Sigmoid colon (tissue), 7 donors: Measurements from ENCODE around the gene CCNC. TPM values are rescaled to one million over a fixed set of nuclear protein-coding genes. Genes with fewer than 3 reads are reported as not detected.
A peak's percentile ranks its signal among the peaks of the same experiment; 100 is the strongest.
"Not testable (repeated sequence)": the region's sequence is repeated elsewhere in the genome, so short reads cannot be mapped to it uniquely, and the experiment has no call there.

Experiments
- DNase-seq: peaks from one replicate; pipeline ENCODE4 v3.0.0-alpha.2; 2019
- H3K27ac ChIP-seq, 4 donors: fragments of 200-600 bp; sonication (generic); one replicate each; pipeline ENCODE4 v1.5.1; 2016 to 2019; ENCODE audit warnings: mild to moderate bottlenecking in 1 of 4
- H3K27me3 ChIP-seq, 3 donors: fragments of 200-600 bp; sonication (generic); one replicate each; pipeline ENCODE4 v1.5.1; 2019; ENCODE audit warnings: mild to moderate bottlenecking in 1 of 3
- H3K36me3 ChIP-seq, 4 donors: fragments of 200-600 bp; sonication (generic); one replicate each; pipeline ENCODE4 v1.5.1; 2016 to 2019
- H3K4me1 ChIP-seq, 4 donors: fragments of 200-600 bp; sonication (generic); one replicate each; pipeline ENCODE4 v1.5.1; 2017 to 2019
- H3K4me3 ChIP-seq, 4 donors: fragments of 200-600 bp; sonication (generic); one replicate each; pipeline ENCODE4 v1.5.1; 2017 to 2019; ENCODE audit warnings: mild to moderate bottlenecking in 2 of 4, moderate library complexity in 1 of 4
- H3K9me3 ChIP-seq, 4 donors: fragments of 200-600 bp in 3 of 4; sonication (generic) in 3 of 4; one replicate each; pipeline versions ENCODE4 v1.5.1 to v1.6.1; 2013 to 2019
- CTCF ChIP-seq, 4 experiments: fragments of 450-650 bp in 3 of 4; fragments of 200-600 bp in 1 of 4; IDR thresholded peaks; one replicate each; pipeline ENCODE4 v1.5.1; 2016 to 2019; ENCODE audit warnings: antibody characterized with exemption in 4 of 4, mild to moderate bottlenecking in 3 of 4, moderate library complexity in 2 of 4
- EP300 ChIP-seq, 4 donors: sonication (generic); formaldehyde crosslinking; IDR thresholded peaks; one replicate each; pipeline ENCODE4 v1.6.1; 2017; ENCODE audit warnings: antibody characterized with exemption in 4 of 4
- POLR2A ChIP-seq, 2 donors: fragments of 450-650 bp; IDR thresholded peaks; one replicate each; pipeline ENCODE4 v1.6.1; 2016; ENCODE audit warnings: antibody characterized with exemption in 2 of 2, mild to moderate bottlenecking in 2 of 2, moderate library complexity in 2 of 2
- POLR2AphosphoS5 ChIP-seq, 4 donors: sonication (generic); formaldehyde crosslinking; IDR thresholded peaks; one replicate each; pipeline ENCODE4 v1.6.1; 2017; ENCODE audit warnings: antibody characterized with exemption in 4 of 4
- WGBS, 2 donors: extraction: QIAGEN DNeasy Blood & Tissue Kit; methylation state at CpG; one replicate each; pipeline ENCODE4 v1.1.7; 2013; 5-methylcytosine and 5-hydroxymethylcytosine counted together
- intact Hi-C: fragments of 100-400 bp; cut with DNase I; formaldehyde crosslinking; loops from one replicate; pipeline ENCODE4 v1.15.1; 2023
- polyA plus RNA-seq, 3 donors: library from polyadenylated mRNA; stranded (reverse); fragments of 200-250 nt; gene quantifications; one replicate each; pipeline ENCODE4 v1.2.3, GENCODE V29; 2013
- total RNA-seq, 4 donors: library from RNA; depleted of rRNA; stranded (reverse); fragments of >200 nt; gene quantifications; one replicate each; pipeline ENCODE4 v1.1.0, GENCODE V29; 2016
- donor health status: healthy with polysubstance abuse.
- donor health status: Bipolar disorder and iron deficiency.
- donor health status: healthy.

The CCNC gene
- total and polyA plus RNA-seq, 7 donors, result 30.5 to 65.3 (median 56.5) TPM

GRCh38 chr6:99602520-99603420, 34.3 kb upstream of the CCNC start:
- 5 to 6% methylated on average over 54 of the region's 54 CpGs for WGBS, 2 donors
- no peaks in the 10 kb centered on the region for H3K9me3 ChIP-seq
- H3K27ac ChIP-seq, result no peak overlapping the region
- intact Hi-C loops, result no loop called here
- no peaks in the 10 kb centered on the region for H3K36me3 ChIP-seq
- H3K4me3 ChIP-seq, result peak overlapping the region in 3 of 4 donors; percentile 20 to 33 (median 31)
- peaks cover 0 to 47% (median 29%) of the 10 kb centered on the region in 4 donors for H3K4me1 ChIP-seq
- peaks cover 52 to 100% (median 89%) of the 10 kb centered on the region in 3 donors for H3K27me3 ChIP-seq
- no peak for DNase-seq
- TF ChIP-seq POLR2A (IDR thresholded peaks at IDR 0.05) (no peak), POLR2AphosphoS5 (IDR thresholded peaks at IDR 0.05) (peak in 1 of 4 donors; percentile 10)

- DNase-seq, H3K9me3 ChIP-seq, H3K4me3 ChIP-seq, H3K36me3 ChIP-seq, H3K27ac ChIP-seq: not testable (repeated sequence)
- H3K27me3 ChIP-seq, result peaks cover 29 to 100% (median 71%) of the 10 kb centered on the region in 3 donors
- peaks cover 0 to 16% (median 11%) of the 10 kb centered on the region in 4 donors for H3K4me1 ChIP-seq
- 70 to 86% methylated on average over 8 of the region's 8 CpGs for WGBS, 2 donors
- intact Hi-C loops, result loop anchor here (10.0 kb wide), 1 partner anchor 760 kb away; the partner anchor contains the start of gene POU3F2
Measured at GRCh38 chr6:99594696-99595095, 26.2 kb upstream of the CCNC start.

GRCh38 chr6:99592900-99593299, 24.4 kb upstream of the CCNC start:
- Histone ChIP-seq H3K4me3 (no peak overlapping the region), H3K27me3 (peaks cover 41 to 100% (median 70%) of the 10 kb centered on the region in 3 donors), H3K9me3 (peaks cover 0 to 9% (median 3%) of the 10 kb centered on the region in 4 donors), H3K4me1 (peaks cover 0 to 30% (median 26%) of the 10 kb centered on the region in 4 donors), H3K27ac (no peak overlapping the region), H3K36me3 (no peaks in the 10 kb centered on the region)
- WGBS, 2 donors, result 23 to 48% methylated on average over 1 of the region's 1 CpG
- DNase-seq, result no peak
- intact Hi-C loops, result loop anchor here (10.0 kb wide), 1 partner anchor 758 kb away; the partner anchor contains the start of gene POU3F2
- no peak for TF ChIP-seq CTCF (IDR thresholded peaks at IDR 0.05)
- no peak for TF ChIP-seq POLR2AphosphoS5 (IDR thresholded peaks at IDR 0.05)
- no peak for TF ChIP-seq EP300 (IDR thresholded peaks at IDR 0.05)
- no peak for TF ChIP-seq POLR2A (IDR thresholded peaks at IDR 0.05)

- peaks cover 0 to 9% (median 3%) of the 10 kb centered on the region in 4 donors for H3K9me3 ChIP-seq
- WGBS, 2 donors, result 18 to 24% methylated on average over 6 of the region's 6 CpGs
- peaks cover 0 to 30% (median 26%) of the 10 kb centered on the region in 4 donors for H3K4me1 ChIP-seq
- no peak overlapping the region for H3K27ac ChIP-seq
- intact Hi-C loops, result loop anchor here (10.0 kb wide), 1 partner anchor 757 kb away; the partner anchor contains the start of gene POU3F2
- DNase-seq, result no peak
- H3K4me3 ChIP-seq, result no peak overlapping the region
- peaks cover 44 to 95% (median 67%) of the 10 kb centered on the region in 3 donors for H3K27me3 ChIP-seq
- no peaks in the 10 kb centered on the region for H3K36me3 ChIP-seq
- TF ChIP-seq EP300 (IDR thresholded peaks at IDR 0.05), result no peak
- TF ChIP-seq CTCF (IDR thresholded peaks at IDR 0.05), result no peak
- TF ChIP-seq POLR2AphosphoS5 (IDR thresholded peaks at IDR 0.05), result peak in 2 of 4 donors; percentile 11 to 21
Measured at GRCh38 chr6:99591673-99592364, 23.4 kb upstream of the CCNC start.

GRCh38 chr6:99590728-99591672, 22.5 kb upstream of the CCNC start:
- Histone ChIP-seq H3K36me3 (no peaks in the 10 kb centered on the region), H3K4me3 (no peak overlapping the region), H3K27ac (no peak overlapping the region), H3K9me3 (peaks cover 0 to 9% (median 3%) of the 10 kb centered on the region in 4 donors), H3K4me1 (peaks cover 0 to 30% (median 26%) of the 10 kb centered on the region in 4 donors), H3K27me3 (peaks cover 47 to 91% (median 65%) of the 10 kb centered on the region in 3 donors)
- DNase-seq, result peak; percentile 64
- TF ChIP-seq CTCF (IDR thresholded peaks at IDR 0.05) (no peak), EP300 (IDR thresholded peaks at IDR 0.05) (no peak), POLR2A (IDR thresholded peaks at IDR 0.05) (no peak), POLR2AphosphoS5 (IDR thresholded peaks at IDR 0.05) (no peak)
- WGBS, 2 donors, result 4 to 6% methylated on average over 63 of the region's 63 CpGs
- intact Hi-C loops, result loop anchor here (10.0 kb wide), 1 partner anchor 756 kb away; the partner anchor contains the start of gene POU3F2
